Neural progenitor cell (in vitro differentiated cells): ENCODE results near the gene TTC24. TPM values are rescaled to one million over a fixed set of nuclear protein-coding genes. Genes with fewer than 3 reads are reported as not detected.
"Not testable (repeated sequence)": the region's sequence is repeated elsewhere in the genome, so short reads cannot be mapped to it uniquely, and the experiment has no call there.

Experiments
- DNase-seq: peaks from one replicate; pipeline ENCODE4 v3.0.0-alpha.2; 2016; ENCODE audit warnings: low spot score
- H2AFZ ChIP-seq: fragments of 200-600 bp; sonication (generic); replicated peaks from 2 replicates; pipeline ENCODE4 v1.6.1; 2016; ENCODE audit warnings: antibody characterized with exemption
- H3F3A ChIP-seq: fragments of 200-600 bp; sonication (generic); 2 replicates; pipeline ENCODE4 v1.6.1; 2016; ENCODE audit warnings: antibody characterized with exemption, low read depth
- H3K27ac ChIP-seq: fragments of 200-600 bp; sonication (generic); 2 replicates; pipeline ENCODE4 v1.5.1; 2016; ENCODE audit warnings: mild to moderate bottlenecking
- H3K27me3 ChIP-seq: fragments of 200-600 bp; sonication (generic); 2 replicates; pipeline ENCODE4 v1.6.1; 2016; ENCODE audit warnings: mild to moderate bottlenecking, moderate library complexity
- H3K36me3 ChIP-seq: fragments of 200-600 bp; sonication (generic); 2 replicates; pipeline ENCODE4 v1.5.1; 2016
- H3K4me1 ChIP-seq: fragments of 200-600 bp; sonication (generic); 2 replicates; pipeline ENCODE4 v1.6.1; 2016; ENCODE audit warnings: mixed run types
- H3K4me2 ChIP-seq: fragments of 200-600 bp; sonication (generic); 2 replicates; pipeline ENCODE4 v1.6.1; 2016
- H3K4me3 ChIP-seq: fragments of 200-600 bp; sonication (generic); 2 replicates; pipeline ENCODE4 v1.5.1; 2016
- H3K79me2 ChIP-seq: fragments of 200-600 bp; sonication (generic); 2 replicates; pipeline ENCODE4 v1.6.1; 2016; ENCODE audit warnings: low read depth
- H3K9ac ChIP-seq: fragments of 200-600 bp; sonication (generic); 2 replicates; pipeline ENCODE4 v1.6.1; 2016
- H3K9me3 ChIP-seq: fragments of 200-600 bp; sonication (generic); 2 replicates; pipeline ENCODE4 v1.5.1; 2016; ENCODE audit warnings: low read depth
- H4K20me1 ChIP-seq: fragments of 200-600 bp; sonication (generic); 2 replicates; pipeline ENCODE4 v1.6.1; 2016; ENCODE audit warnings: low read depth
- H3K27ac Mint-ChIP-seq: 3 replicates; pipeline ENCODE4 v1.8.0; 2021; ENCODE audit warnings: mixed read lengths
- H3K27me3 Mint-ChIP-seq: 2 replicates; pipeline ENCODE4 v1.8.0; 2022; ENCODE audit warnings: low read depth, mild to moderate bottlenecking, inconsistent platforms, moderate library complexity, mixed read lengths; ENCODE audit not compliant: insufficient read depth
- H3K36me3 Mint-ChIP-seq: 3 replicates; pipeline ENCODE4 v1.8.0; 2021; ENCODE audit warnings: mixed read lengths
- H3K4me1 Mint-ChIP-seq: 3 replicates; pipeline ENCODE4 v1.8.0; 2021; ENCODE audit warnings: mixed read lengths
- H3K4me3 Mint-ChIP-seq: 3 replicates; pipeline ENCODE4 v1.8.0; 2021; ENCODE audit warnings: mild to moderate bottlenecking, moderate library complexity, mixed read lengths
- H3K9me3 Mint-ChIP-seq: 3 replicates; pipeline ENCODE4 v1.8.0; 2020; ENCODE audit warnings: mixed read lengths
- EZH2 ChIP-seq: fragments of 200-600 bp; sonication (generic); IDR thresholded peaks from 2 replicates; pipeline ENCODE4 v1.6.1; 2017; ENCODE audit warnings: antibody characterized with exemption, mild to moderate bottlenecking, moderate library complexity
- EZH2phosphoT487 ChIP-seq: fragments of 200-600 bp; sonication (generic); IDR thresholded peaks from 2 replicates; pipeline ENCODE4 v1.6.1; 2017; ENCODE audit warnings: antibody characterized with exemption
- total RNA-seq: library from RNA; depleted of rRNA; stranded (reverse); fragments of >200 nt; gene quantifications from 2 replicates; pipeline ENCODE4 v1.2.3, GENCODE V29; 2015; ENCODE audit warnings: low replicate concordance
- TF ChIP-seq, protein P1 (sequence below): fragments of 200-600 bp; sonication (generic); IDR thresholded peaks from 2 replicates; pipeline ENCODE4 v1.5.1; 2017; ENCODE audit warnings: antibody characterized with exemption, mild to moderate bottlenecking

Gene TTC24
- total RNA-seq, 1 donor from 2014 or later: not detected

DNA sequence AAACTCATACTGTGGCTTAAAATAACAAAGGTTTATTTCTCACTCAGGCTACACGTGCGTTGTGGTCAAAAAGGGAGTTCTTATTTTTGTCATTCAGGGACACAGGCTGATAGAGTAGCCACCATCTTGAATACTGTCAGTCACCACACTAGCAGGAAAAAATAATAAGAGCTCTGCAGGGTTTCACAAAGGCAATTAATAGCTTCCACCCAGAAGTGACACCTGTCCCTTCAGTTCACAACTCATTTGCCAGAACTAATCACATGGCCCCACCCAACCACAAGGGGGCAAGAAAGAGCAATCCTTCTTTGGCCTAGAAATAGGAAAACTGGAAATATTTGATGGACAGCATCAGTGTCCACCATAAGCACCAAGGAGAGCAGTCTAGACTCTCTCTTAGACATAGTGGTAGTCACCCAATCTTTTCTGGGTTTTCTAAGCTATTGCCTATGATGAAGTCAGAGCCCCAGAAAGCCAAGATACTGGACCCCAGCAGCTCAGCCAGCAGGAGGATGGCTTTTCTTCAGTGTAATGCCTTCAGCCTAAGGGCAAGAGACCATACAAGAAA lies 47.9 kb downstream of the TTC24 start:
- Histone ChIP-seq H4K20me1 (peaks cover 21% of the 10 kb centered on the region), H3K4me3 (no peak overlapping the region), H3K27ac (no peak overlapping the region), H3K79me2 (no peaks in the 10 kb centered on the region), H3F3A (peaks cover 3% of the 10 kb centered on the region), H3K4me1 (peaks cover 8% of the 10 kb centered on the region), H3K36me3 (no peaks in the 10 kb centered on the region), H3K27me3 (peaks cover 99% of the 10 kb centered on the region), H3K4me2 (no peak overlapping the region), H2AFZ (no peak overlapping the region), H3K9ac (no peak overlapping the region), H3K9me3 (no peaks in the 10 kb centered on the region)
- H3K27ac Mint-ChIP-seq: no peak overlapping the region
- no peak overlapping the region for H3K4me3 Mint-ChIP-seq
- no peaks in the 10 kb centered on the region for H3K36me3 Mint-ChIP-seq
- TF ChIP-seq, protein P1, sequence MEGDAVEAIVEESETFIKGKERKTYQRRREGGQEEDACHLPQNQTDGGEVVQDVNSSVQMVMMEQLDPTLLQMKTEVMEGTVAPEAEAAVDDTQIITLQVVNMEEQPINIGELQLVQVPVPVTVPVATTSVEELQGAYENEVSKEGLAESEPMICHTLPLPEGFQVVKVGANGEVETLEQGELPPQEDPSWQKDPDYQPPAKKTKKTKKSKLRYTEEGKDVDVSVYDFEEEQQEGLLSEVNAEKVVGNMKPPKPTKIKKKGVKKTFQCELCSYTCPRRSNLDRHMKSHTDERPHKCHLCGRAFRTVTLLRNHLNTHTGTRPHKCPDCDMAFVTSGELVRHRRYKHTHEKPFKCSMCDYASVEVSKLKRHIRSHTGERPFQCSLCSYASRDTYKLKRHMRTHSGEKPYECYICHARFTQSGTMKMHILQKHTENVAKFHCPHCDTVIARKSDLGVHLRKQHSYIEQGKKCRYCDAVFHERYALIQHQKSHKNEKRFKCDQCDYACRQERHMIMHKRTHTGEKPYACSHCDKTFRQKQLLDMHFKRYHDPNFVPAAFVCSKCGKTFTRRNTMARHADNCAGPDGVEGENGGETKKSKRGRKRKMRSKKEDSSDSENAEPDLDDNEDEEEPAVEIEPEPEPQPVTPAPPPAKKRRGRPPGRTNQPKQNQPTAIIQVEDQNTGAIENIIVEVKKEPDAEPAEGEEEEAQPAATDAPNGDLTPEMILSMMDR: peak; percentile 83
- no peak for TF ChIP-seq EZH2phosphoT487
- H3K9me3 Mint-ChIP-seq: peaks cover 2% of the 10 kb centered on the region
- DNase-seq: peak; percentile 64
- peaks cover 29% of the 10 kb centered on the region for H3K27me3 Mint-ChIP-seq
- peaks cover 13% of the 10 kb centered on the region for H3K4me1 Mint-ChIP-seq

DNA sequence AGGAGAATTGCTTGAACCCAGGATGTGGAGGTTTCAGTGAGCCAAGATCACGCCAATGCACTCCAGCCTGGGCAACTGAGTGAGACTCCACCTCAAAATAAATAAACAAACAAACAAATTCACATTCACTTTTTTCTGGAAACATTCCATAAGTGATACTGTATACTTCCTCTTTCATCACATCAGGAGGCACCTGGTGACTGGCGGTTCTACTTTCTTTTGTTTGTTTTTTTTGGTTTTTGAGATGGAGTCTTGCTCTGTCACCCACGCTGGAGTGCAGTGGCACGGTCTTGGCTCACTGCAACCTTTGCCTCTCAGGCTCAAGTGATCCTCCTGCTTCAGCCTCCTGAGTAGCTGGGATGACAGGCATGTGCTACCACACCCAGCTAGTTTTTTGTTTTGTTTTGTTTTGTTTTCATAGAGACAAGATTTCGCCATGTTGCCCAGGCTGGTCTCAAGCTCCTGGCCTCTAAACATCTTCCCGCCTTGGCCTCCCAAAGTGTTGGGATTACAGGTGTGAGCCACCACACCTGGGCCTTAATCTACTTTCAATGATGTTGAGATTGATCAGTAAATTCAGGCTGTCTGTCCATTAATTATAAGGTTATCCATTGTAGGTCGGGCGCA lies 50.4 kb downstream of the TTC24 start:
- Histone ChIP-seq H3K79me2 (no peaks in the 10 kb centered on the region), H2AFZ (no peak overlapping the region), H3K4me3 (no peak overlapping the region), H3F3A (no peaks in the 10 kb centered on the region), H3K4me1 (peaks cover 8% of the 10 kb centered on the region), H3K27ac (no peak overlapping the region), H4K20me1 (peaks cover 12% of the 10 kb centered on the region), H3K27me3 (peaks cover 99% of the 10 kb centered on the region), H3K4me2 (no peak overlapping the region), H3K9ac (no peak overlapping the region), H3K9me3 (no peaks in the 10 kb centered on the region), H3K36me3 (no peaks in the 10 kb centered on the region)
- H3K27me3 Mint-ChIP-seq: peaks cover 20% of the 10 kb centered on the region
- H3K36me3 Mint-ChIP-seq: no peaks in the 10 kb centered on the region
- TF ChIP-seq, protein P1: no peak
- no peak for TF ChIP-seq EZH2phosphoT487
- TF ChIP-seq EZH2: no peak
- no peak overlapping the region for H3K27ac Mint-ChIP-seq
- H3K4me1 Mint-ChIP-seq: peaks cover 6% of the 10 kb centered on the region
- DNase-seq: no peak
- no peak overlapping the region for H3K4me3 Mint-ChIP-seq
- peaks cover 2% of the 10 kb centered on the region for H3K9me3 Mint-ChIP-seq

DNA sequence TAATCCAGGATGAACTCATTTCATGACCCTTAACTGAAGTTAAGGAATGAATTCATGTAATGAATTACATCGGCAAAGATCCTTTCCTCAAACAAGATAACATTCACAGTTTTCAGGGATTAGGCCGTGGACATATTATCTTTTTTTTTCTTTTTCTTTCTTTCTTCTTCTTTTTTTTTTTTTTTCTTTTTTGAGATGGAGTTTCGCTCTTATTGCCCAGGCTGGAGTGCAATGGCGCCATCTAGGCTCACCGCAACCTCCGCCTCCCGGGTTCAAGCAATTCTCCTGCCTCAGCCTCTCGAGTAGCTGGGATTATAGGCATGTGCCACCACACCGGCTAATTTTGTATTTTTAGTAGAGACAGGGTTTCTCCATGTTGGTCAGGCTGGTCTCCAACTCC lies 51.6 kb downstream of the TTC24 start:
- H3K4me2 ChIP-seq, H3K9me3 ChIP-seq, H3K4me3 Mint-ChIP-seq, H3K27ac ChIP-seq, DNase-seq, H3F3A ChIP-seq, H3K4me1 ChIP-seq, H4K20me1 ChIP-seq, H3K4me3 ChIP-seq, H3K9ac ChIP-seq, H3K27ac Mint-ChIP-seq, H3K9me3 Mint-ChIP-seq, H3K36me3 Mint-ChIP-seq, H3K79me2 ChIP-seq, H2AFZ ChIP-seq, H3K36me3 ChIP-seq, H3K4me1 Mint-ChIP-seq: not testable (repeated sequence)
- H3K27me3 Mint-ChIP-seq: peaks cover 17% of the 10 kb centered on the region
- TF ChIP-seq, protein P1: peak; percentile 32
- H3K27me3 ChIP-seq: peaks cover 99% of the 10 kb centered on the region
